ENCODE measurements around the gene ACOT12.
"Not testable (repeated sequence)": the region's sequence is repeated elsewhere in the genome, so short reads cannot be mapped to it uniquely, and the experiment has no call there.

Gene ACOT12

GRCh38 chr5:81338213-81338612 is 55.7 kb downstream of the ACOT12 start:
- WGBS, 2 experiments (ENCODE audit: insufficient coverage in 2 of 2): 60 to 67% methylated on average over 1 to 3 of the region's 3 CpGs
- H3K27ac ChIP-seq (ENCODE audit: low read depth, low read length, severe bottlenecking); H3K36me3 ChIP-seq (ENCODE audit: control insufficient read depth, insufficient read depth, low read length); H3K9me3 ChIP-seq (ENCODE audit: control insufficient read depth, low read length); H3K4me3 ChIP-seq (ENCODE audit: extremely low read depth, insufficient read depth, low read length, poor library complexity, severe bottlenecking); H3K4me1 ChIP-seq (ENCODE audit: control insufficient read depth, insufficient read depth, low read length, poor library complexity, severe bottlenecking): not testable (repeated sequence)

GRCh38 chr5:81337803-81338202 is 56.1 kb downstream of the ACOT12 start:
- WGBS, 2 experiments (ENCODE audit: insufficient coverage in 2 of 2): 86 to 90% methylated on average over 2 of the region's 2 CpGs
- H3K4me3 ChIP-seq (ENCODE audit: extremely low read depth, insufficient read depth, low read length, poor library complexity, severe bottlenecking): no peak overlapping the region
- no peaks in the 10 kb centered on the region for H3K9me3 ChIP-seq (ENCODE audit: control insufficient read depth, low read length)
- no peaks in the 10 kb centered on the region for H3K36me3 ChIP-seq (ENCODE audit: control insufficient read depth, insufficient read depth, low read length)
- no peak overlapping the region for H3K27ac ChIP-seq (ENCODE audit: low read depth, low read length, severe bottlenecking)
- no peaks in the 10 kb centered on the region for H3K4me1 ChIP-seq (ENCODE audit: control insufficient read depth, insufficient read depth, low read length, poor library complexity, severe bottlenecking)

- Histone ChIP-seq H3K4me1 (ENCODE audit: control insufficient read depth, insufficient read depth, low read length, poor library complexity, severe bottlenecking) (no peaks in the 10 kb centered on the region), H3K4me3 (ENCODE audit: extremely low read depth, insufficient read depth, low read length, poor library complexity, severe bottlenecking) (no peak overlapping the region), H3K27ac (ENCODE audit: low read depth, low read length, severe bottlenecking) (no peak overlapping the region), H3K36me3 (ENCODE audit: control insufficient read depth, insufficient read depth, low read length) (no peaks in the 10 kb centered on the region), H3K9me3 (ENCODE audit: control insufficient read depth, low read length) (no peaks in the 10 kb centered on the region)
- WGBS, 2 experiments (ENCODE audit: insufficient coverage in 2 of 2): no CpG with 5 or more reads among the region's 1 CpG
Observed at GRCh38 chr5:81336556-81336955, 57.4 kb downstream of the ACOT12 start.

GRCh38 chr5:81335946-81336345 is 58.0 kb downstream of the ACOT12 start:
- Histone ChIP-seq H3K4me3 (ENCODE audit: extremely low read depth, insufficient read depth, low read length, poor library complexity, severe bottlenecking) (no peak overlapping the region), H3K4me1 (ENCODE audit: control insufficient read depth, insufficient read depth, low read length, poor library complexity, severe bottlenecking) (no peaks in the 10 kb centered on the region), H3K9me3 (ENCODE audit: control insufficient read depth, low read length) (no peaks in the 10 kb centered on the region), H3K27ac (ENCODE audit: low read depth, low read length, severe bottlenecking) (no peak overlapping the region), H3K36me3 (ENCODE audit: control insufficient read depth, insufficient read depth, low read length) (no peaks in the 10 kb centered on the region)
- WGBS, 2 experiments (ENCODE audit: insufficient coverage in 2 of 2): 86% methylated on average over 1 of the region's 2 CpGs; no CpG with 5 or more reads in 1 of the 2 experiments

GRCh38 chr5:81334304-81335061 is 59.5 kb downstream of the ACOT12 start:
- Histone ChIP-seq H3K4me3 (ENCODE audit: extremely low read depth, insufficient read depth, low read length, poor library complexity, severe bottlenecking) (no peak overlapping the region), H3K27ac (ENCODE audit: low read depth, low read length, severe bottlenecking) (no peak overlapping the region)
- 87 to 94% methylated on average over 10 to 11 of the region's 14 CpGs for WGBS, 2 experiments (ENCODE audit: insufficient coverage in 2 of 2)

GRCh38 chr5:81326554-81326953 is 67.4 kb downstream of the ACOT12 start:
- no peak overlapping the region for H3K4me3 ChIP-seq (ENCODE audit: extremely low read depth, insufficient read depth, low read length, poor library complexity, severe bottlenecking)
- no peaks in the 10 kb centered on the region for H3K36me3 ChIP-seq (ENCODE audit: control insufficient read depth, insufficient read depth, low read length)
- WGBS, 2 experiments (ENCODE audit: insufficient coverage in 2 of 2): 92 to 100% methylated on average over 2 of the region's 2 CpGs
- no peak overlapping the region for H3K27ac ChIP-seq (ENCODE audit: low read depth, low read length, severe bottlenecking)
- no peaks in the 10 kb centered on the region for H3K9me3 ChIP-seq (ENCODE audit: control insufficient read depth, low read length)
- H3K4me1 ChIP-seq (ENCODE audit: control insufficient read depth, insufficient read depth, low read length, poor library complexity, severe bottlenecking): no peaks in the 10 kb centered on the region

More at GRCh38 chr5:81334304-81335061, 59.5 kb downstream of the ACOT12 start:
- Histone ChIP-seq H3K4me1 (ENCODE audit: control insufficient read depth, insufficient read depth, low read length, poor library complexity, severe bottlenecking) (no peaks in the 10 kb centered on the region), H3K36me3 (ENCODE audit: control insufficient read depth, insufficient read depth, low read length) (no peaks in the 10 kb centered on the region), H3K9me3 (ENCODE audit: control insufficient read depth, low read length) (no peaks in the 10 kb centered on the region)

- H3K9me3 ChIP-seq (ENCODE audit: control insufficient read depth, low read length): no peaks in the 10 kb centered on the region
- H3K4me1 ChIP-seq (ENCODE audit: control insufficient read depth, insufficient read depth, low read length, poor library complexity, severe bottlenecking): no peaks in the 10 kb centered on the region
- H3K27ac ChIP-seq (ENCODE audit: low read depth, low read length, severe bottlenecking): no peak overlapping the region
- no CpG with 5 or more reads among the region's 2 CpGs for WGBS, 2 experiments (ENCODE audit: insufficient coverage in 2 of 2)
- no peak overlapping the region for H3K4me3 ChIP-seq (ENCODE audit: extremely low read depth, insufficient read depth, low read length, poor library complexity, severe bottlenecking)
- H3K36me3 ChIP-seq (ENCODE audit: control insufficient read depth, insufficient read depth, low read length): peaks cover 16% of the 10 kb centered on the region
Observed at GRCh38 chr5:81317536-81317935, 76.4 kb downstream of the ACOT12 start.

GRCh38 chr5:81316571-81316970 is 77.4 kb downstream of the ACOT12 start:
- no peaks in the 10 kb centered on the region for H3K9me3 ChIP-seq (ENCODE audit: control insufficient read depth, low read length)
- H3K36me3 ChIP-seq (ENCODE audit: control insufficient read depth, insufficient read depth, low read length): peaks cover 26% of the 10 kb centered on the region
- no peaks in the 10 kb centered on the region for H3K4me1 ChIP-seq (ENCODE audit: control insufficient read depth, insufficient read depth, low read length, poor library complexity, severe bottlenecking)
- H3K4me3 ChIP-seq (ENCODE audit: extremely low read depth, insufficient read depth, low read length, poor library complexity, severe bottlenecking): no peak overlapping the region
- H3K27ac ChIP-seq (ENCODE audit: low read depth, low read length, severe bottlenecking): no peak overlapping the region
- no CpG with 5 or more reads among the region's 2 CpGs for WGBS, 2 experiments (ENCODE audit: insufficient coverage in 2 of 2)

- no peaks in the 10 kb centered on the region for H3K4me1 ChIP-seq (ENCODE audit: control insufficient read depth, insufficient read depth, low read length, poor library complexity, severe bottlenecking)
- no peak overlapping the region for H3K4me3 ChIP-seq (ENCODE audit: extremely low read depth, insufficient read depth, low read length, poor library complexity, severe bottlenecking)
- H3K9me3 ChIP-seq (ENCODE audit: control insufficient read depth, low read length): no peaks in the 10 kb centered on the region
- peaks cover 32% of the 10 kb centered on the region for H3K36me3 ChIP-seq (ENCODE audit: control insufficient read depth, insufficient read depth, low read length)
- WGBS, 2 experiments (ENCODE audit: insufficient coverage in 2 of 2): 78 to 100% methylated on average over 1 of the region's 4 CpGs
- no peak overlapping the region for H3K27ac ChIP-seq (ENCODE audit: low read depth, low read length, severe bottlenecking)
Observed at GRCh38 chr5:81315830-81316229, 78.1 kb downstream of the ACOT12 start.

- WGBS, 2 experiments (ENCODE audit: insufficient coverage in 2 of 2): no CpG with 5 or more reads among the region's 1 CpG
Observed at GRCh38 chr5:81315336-81315735, 78.6 kb downstream of the ACOT12 start.

GRCh38 chr5:81314581-81314980 is 79.4 kb downstream of the ACOT12 start:
- Histone ChIP-seq H3K27ac (ENCODE audit: low read depth, low read length, severe bottlenecking) (no peak overlapping the region), H3K9me3 (ENCODE audit: control insufficient read depth, low read length) (no peaks in the 10 kb centered on the region), H3K4me1 (ENCODE audit: control insufficient read depth, insufficient read depth, low read length, poor library complexity, severe bottlenecking) (no peaks in the 10 kb centered on the region), H3K4me3 (ENCODE audit: extremely low read depth, insufficient read depth, low read length, poor library complexity, severe bottlenecking) (no peak overlapping the region), H3K36me3 (ENCODE audit: control insufficient read depth, insufficient read depth, low read length) (peaks cover 42% of the 10 kb centered on the region)
- WGBS, 2 experiments (ENCODE audit: insufficient coverage in 2 of 2): 92 to 93% methylated on average over 3 of the region's 3 CpGs

More at GRCh38 chr5:81315336-81315735, 78.6 kb downstream of the ACOT12 start:
- peaks cover 37% of the 10 kb centered on the region for H3K36me3 ChIP-seq (ENCODE audit: control insufficient read depth, insufficient read depth, low read length)
- H3K4me3 ChIP-seq (ENCODE audit: extremely low read depth, insufficient read depth, low read length, poor library complexity, severe bottlenecking): no peak overlapping the region
- H3K4me1 ChIP-seq (ENCODE audit: control insufficient read depth, insufficient read depth, low read length, poor library complexity, severe bottlenecking): no peaks in the 10 kb centered on the region
- H3K27ac ChIP-seq (ENCODE audit: low read depth, low read length, severe bottlenecking): no peak overlapping the region
- no peaks in the 10 kb centered on the region for H3K9me3 ChIP-seq (ENCODE audit: control insufficient read depth, low read length)

All from mesodermal cell (in vitro differentiated cells).